Renal cortical epithelial cell (primary cell): ENCODE data around the gene CD79B. TPM values are rescaled to one million over a fixed set of nuclear protein-coding genes. Genes with fewer than 3 reads are reported as not detected.

Source experiments
- total RNA-seq: library from RNA; depleted of rRNA; stranded (reverse); fragments of >200 nt; gene quantifications from 2 replicates; pipeline ENCODE4 v1.2.3, GENCODE V29; 2014

Gene CD79B
- total RNA-seq, 1 donor from 2014 or later, result not detected

Other genes with a start within 250 kb of the CD79B start
- gene LIMD2, start 232.2 kb downstream of the CD79B start, total RNA-seq, result 21.9 and 26.7 TPM in 2 replicates
- gene STRADA, start 190.5 kb downstream of the CD79B start, total RNA-seq, result 10.6 and 25.9 TPM in 2 replicates
- gene CCDC47, start 158.7 kb downstream of the CD79B start, total RNA-seq, result 77.1 and 178 TPM in 2 replicates
- gene DDX42, start 158.2 kb downstream of the CD79B start, total RNA-seq, result 45.0 and 135 TPM in 2 replicates
- 37.0 and 132 TPM in 2 replicates for gene PSMC5, start 104.9 kb downstream of the CD79B start, total RNA-seq
- 76.1 and 100 TPM in 2 replicates for gene FTSJ3, start 104.7 kb downstream of the CD79B start, total RNA-seq
- 65.2 and 96.2 TPM in 2 replicates for gene SMARCD2, start 89.6 kb downstream of the CD79B start, total RNA-seq
- not detected in 2 replicates for gene CSH2, start 58.7 kb downstream of the CD79B start, total RNA-seq
- gene GH2, start 50.4 kb downstream of the CD79B start, total RNA-seq, result not detected in 2 replicates
- gene CSH1, start 35.8 kb downstream of the CD79B start, total RNA-seq, result not detected in 2 replicates
- not detected in 2 replicates for gene CSHL1, start 21.1 kb downstream of the CD79B start, total RNA-seq
- gene GH1, start 13.5 kb downstream of the CD79B start, total RNA-seq, result not detected in 2 replicates
- not detected in 2 replicates for gene SCN4A, start 40.6 kb upstream of the CD79B start, total RNA-seq
- gene PRR29, start 66.0 kb upstream of the CD79B start, total RNA-seq, result 0.17 and 1.6 TPM in 2 replicates
- gene ICAM2, start 88.3 kb upstream of the CD79B start, total RNA-seq, result 6.4 and 11.6 TPM in 2 replicates
- gene ERN1, start 197.8 kb upstream of the CD79B start, total RNA-seq, result 4.5 and 10.6 TPM in 2 replicates